Testis (tissue), 3 donors: ENCODE data around the gene CACNA1C. TPM values are rescaled to one million over a fixed set of nuclear protein-coding genes. Genes with fewer than 3 reads are reported as not detected.

Source experiments
- DNase-seq: peaks from one replicate; pipeline ENCODE4 v3.0.0-alpha.2; 2019
- H3K27ac ChIP-seq, 2 donors: fragments of 200-600 bp; sonication (generic); one replicate each; pipeline ENCODE4 v1.5.1; 2019
- H3K27me3 ChIP-seq: fragments of 200-600 bp; sonication (generic); one replicate; pipeline ENCODE4 v1.5.1; 2019
- H3K36me3 ChIP-seq: fragments of 200-600 bp; sonication (generic); one replicate; pipeline ENCODE4 v1.5.1; 2017; ENCODE audit warnings: low read depth; ENCODE audit errors: missing control alignments
- H3K4me1 ChIP-seq: fragments of 200-600 bp; sonication (generic); one replicate; pipeline ENCODE4 v1.5.1; 2019
- H3K4me3 ChIP-seq, 2 donors: fragments of 200-600 bp; sonication (generic); one replicate each; pipeline ENCODE4 v1.5.1; 2017 to 2019
- H3K9me3 ChIP-seq: fragments of 200-600 bp; sonication (generic); one replicate; pipeline ENCODE4 v1.5.1; 2017
- CTCF ChIP-seq, 3 experiments: fragments of 450-650 bp in 2 of 3; fragments of 200-600 bp in 1 of 3; sonication (generic) in 1 of 3; IDR thresholded peaks; one replicate each; pipeline ENCODE4 v1.5.1; 2016 to 2019; ENCODE audit warnings: antibody characterized with exemption in 3 of 3, mild to moderate bottlenecking in 2 of 3, moderate library complexity in 1 of 3
- POLR2A ChIP-seq: fragments of 450-650 bp; IDR thresholded peaks from one replicate; pipeline ENCODE4 v1.6.1; 2017; ENCODE audit warnings: antibody characterized with exemption, mild to moderate bottlenecking, moderate library complexity
- WGBS, 2 donors: methylation state at CpG; one replicate each; pipeline ENCODE4 v1.1.5; 2018; 5-methylcytosine and 5-hydroxymethylcytosine counted together
- intact Hi-C: fragments of 100-400 bp; cut with DNase I; formaldehyde crosslinking; loops from one replicate; pipeline ENCODE4 v1.15.1; 2023; ENCODE audit warnings: low total_unique reads
- polyA plus RNA-seq: library from polyadenylated mRNA; stranded (reverse); fragments of 350-450 nt; fragmentation: Illumina TruSeq; extraction: RNeasy Lipid Tissue Mini Kit (QIAGEN cat#74804); gene quantifications from one replicate; pipeline ENCODE4 v1.2.3, GENCODE V29; 2014; ENCODE audit warnings: low read depth, low replicate concordance; ENCODE audit not compliant: insufficient read depth
- total RNA-seq, 2 donors: library from RNA; depleted of rRNA; stranded (reverse); fragments of >200 nt; gene quantifications; one replicate each; pipeline ENCODE4 v1.2.3, GENCODE V29; 2016

Gene CACNA1C
- total and polyA plus RNA-seq, 3 donors from 2014 or later: 20.3 to 36.8 (median 32.0) TPM

- TF ChIP-seq CTCF (IDR thresholded peaks at IDR 0.05) (no peak), POLR2A (no peak)
- peaks cover 10% of the 10 kb centered on the region for H3K4me1 ChIP-seq
- no peak overlapping the region for H3K27ac ChIP-seq
- WGBS, 2 donors: 89 to 93% methylated on average over 7 of the region's 7 CpGs
- H3K9me3 ChIP-seq: no peaks in the 10 kb centered on the region
- no peaks in the 10 kb centered on the region for H3K27me3 ChIP-seq
- H3K4me3 ChIP-seq: no peak overlapping the region
- intact Hi-C loops: no loop called here
- no peaks in the 10 kb centered on the region for H3K36me3 ChIP-seq
- no peak for DNase-seq
Observed at GRCh38 chr12:2341871-2342270, 289.1 kb downstream of the CACNA1C start.

DNA sequence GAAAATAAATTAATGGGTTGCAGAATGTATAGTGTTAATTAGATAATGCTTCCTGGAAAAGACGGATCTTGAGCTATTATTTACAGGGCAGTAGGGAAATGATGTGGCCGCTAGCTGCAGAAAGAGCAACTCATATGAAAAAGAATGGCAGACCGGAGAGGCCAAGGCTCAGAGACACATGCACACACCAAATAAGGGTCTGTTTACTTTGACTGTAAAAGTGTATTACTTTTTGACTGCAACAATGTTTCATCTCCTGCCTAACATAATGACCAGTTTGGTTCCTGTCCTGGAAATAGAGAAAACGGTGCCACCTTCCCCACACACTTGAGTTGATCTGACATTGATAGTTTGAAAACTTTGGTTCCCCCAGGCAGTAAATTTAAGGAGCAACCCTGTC, 290.9 kb downstream of the CACNA1C start:
- WGBS, 2 donors: 31 to 66% methylated on average over 4 of the region's 4 CpGs
- H3K36me3 ChIP-seq: no peaks in the 10 kb centered on the region
- H3K27ac ChIP-seq: no peak overlapping the region
- no peak overlapping the region for H3K4me3 ChIP-seq
- peak; percentile 53 for DNase-seq
- intact Hi-C loops: no loop called here
- no peaks in the 10 kb centered on the region for H3K27me3 ChIP-seq
- H3K9me3 ChIP-seq: no peaks in the 10 kb centered on the region
- TF ChIP-seq POLR2A (no peak), CTCF (IDR thresholded peaks at IDR 0.05) (no peak)
- peaks cover 10% of the 10 kb centered on the region for H3K4me1 ChIP-seq

- no peak for DNase-seq
- peaks cover 10% of the 10 kb centered on the region for H3K4me1 ChIP-seq
- 83 to 89% methylated on average over 2 of the region's 2 CpGs for WGBS, 2 donors
- no peaks in the 10 kb centered on the region for H3K9me3 ChIP-seq
- no peaks in the 10 kb centered on the region for H3K27me3 ChIP-seq
- no peak overlapping the region for H3K4me3 ChIP-seq
- no peak overlapping the region for H3K27ac ChIP-seq
- TF ChIP-seq CTCF (IDR thresholded peaks at IDR 0.05): no peak
- TF ChIP-seq POLR2A: no peak
- H3K36me3 ChIP-seq: no peaks in the 10 kb centered on the region
- intact Hi-C loops: no loop called here
Observed at GRCh38 chr12:2344476-2344875, 291.7 kb downstream of the CACNA1C start.

DNA sequence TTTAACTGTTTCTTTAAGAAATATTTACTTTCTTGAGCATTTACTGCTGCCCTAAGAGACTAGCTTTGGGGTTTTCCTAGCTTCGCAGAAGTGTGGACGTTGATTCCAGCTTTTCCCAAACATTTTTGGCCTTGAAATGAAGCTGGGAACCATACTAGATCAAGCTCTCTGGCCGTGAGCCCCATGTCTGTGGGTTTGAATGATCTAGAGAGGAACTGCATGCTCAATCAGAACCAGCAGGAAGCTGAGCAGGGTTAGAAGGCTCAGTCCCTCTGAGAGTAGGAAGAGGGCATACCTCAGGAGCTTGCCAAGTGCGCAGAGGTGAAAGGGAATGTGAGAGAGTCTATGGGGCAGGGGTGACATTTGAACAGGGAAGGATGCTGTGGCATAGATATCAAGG, 292.1 kb downstream of the CACNA1C start:
- Histone ChIP-seq H3K36me3 (no peaks in the 10 kb centered on the region), H3K27me3 (no peaks in the 10 kb centered on the region), H3K4me1 (peaks cover 10% of the 10 kb centered on the region), H3K9me3 (no peaks in the 10 kb centered on the region), H3K4me3 (no peak overlapping the region), H3K27ac (no peak overlapping the region)
- DNase-seq: no peak
- 54 to 67% methylated on average over 4 of the region's 4 CpGs for WGBS, 2 donors
- no peak for TF ChIP-seq POLR2A
- TF ChIP-seq CTCF (IDR thresholded peaks at IDR 0.05): no peak
- intact Hi-C loops: no loop called here

GRCh38 chr12:2345902-2346301, 293.1 kb downstream of the CACNA1C start:
- intact Hi-C loops: no loop called here
- DNase-seq: no peak
- no peaks in the 10 kb centered on the region for H3K36me3 ChIP-seq
- WGBS, 2 donors: 83 to 89% methylated on average over 11 of the region's 11 CpGs
- no peak for TF ChIP-seq POLR2A
- TF ChIP-seq CTCF (IDR thresholded peaks at IDR 0.05): no peak
- peaks cover 10% of the 10 kb centered on the region for H3K4me1 ChIP-seq
- no peaks in the 10 kb centered on the region for H3K9me3 ChIP-seq
- H3K4me3 ChIP-seq: no peak overlapping the region
- H3K27me3 ChIP-seq: no peaks in the 10 kb centered on the region
- H3K27ac ChIP-seq: no peak overlapping the region
